Middle frontal gyrus (tissue), 1 donor: ENCODE results near the gene PGLYRP4.
"Not testable (repeated sequence)": the region's sequence is repeated elsewhere in the genome, so short reads cannot be mapped to it uniquely, and the experiment has no call there.

Source experiments
- DNase-seq: peaks from one replicate; pipeline ENCODE4 v3.0.0-alpha.2; 2015; ENCODE audit warnings: low spot score; ENCODE audit errors: extremely low spot score

Gene PGLYRP4

DNA sequence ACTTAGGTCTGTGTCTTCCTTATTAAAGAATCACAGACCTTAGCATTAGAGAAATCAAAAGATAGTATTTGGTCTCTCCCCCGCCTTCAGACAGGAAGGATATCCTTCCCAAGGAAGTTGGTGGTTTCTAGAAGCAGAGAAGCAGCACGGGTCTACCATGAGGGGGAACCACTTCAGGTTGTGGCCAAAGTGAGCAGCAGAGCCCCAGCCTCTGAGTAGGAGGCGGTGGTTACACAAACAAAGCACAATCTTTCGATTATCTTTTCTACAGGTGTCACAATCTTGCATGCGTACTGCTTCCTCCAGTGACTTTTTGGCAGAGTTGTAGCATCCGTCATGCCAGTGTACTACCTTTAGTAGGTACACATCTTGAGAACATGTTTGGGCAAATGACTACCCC, 8.8 kb downstream of the PGLYRP4 start:
- no peak for DNase-seq

DNA sequence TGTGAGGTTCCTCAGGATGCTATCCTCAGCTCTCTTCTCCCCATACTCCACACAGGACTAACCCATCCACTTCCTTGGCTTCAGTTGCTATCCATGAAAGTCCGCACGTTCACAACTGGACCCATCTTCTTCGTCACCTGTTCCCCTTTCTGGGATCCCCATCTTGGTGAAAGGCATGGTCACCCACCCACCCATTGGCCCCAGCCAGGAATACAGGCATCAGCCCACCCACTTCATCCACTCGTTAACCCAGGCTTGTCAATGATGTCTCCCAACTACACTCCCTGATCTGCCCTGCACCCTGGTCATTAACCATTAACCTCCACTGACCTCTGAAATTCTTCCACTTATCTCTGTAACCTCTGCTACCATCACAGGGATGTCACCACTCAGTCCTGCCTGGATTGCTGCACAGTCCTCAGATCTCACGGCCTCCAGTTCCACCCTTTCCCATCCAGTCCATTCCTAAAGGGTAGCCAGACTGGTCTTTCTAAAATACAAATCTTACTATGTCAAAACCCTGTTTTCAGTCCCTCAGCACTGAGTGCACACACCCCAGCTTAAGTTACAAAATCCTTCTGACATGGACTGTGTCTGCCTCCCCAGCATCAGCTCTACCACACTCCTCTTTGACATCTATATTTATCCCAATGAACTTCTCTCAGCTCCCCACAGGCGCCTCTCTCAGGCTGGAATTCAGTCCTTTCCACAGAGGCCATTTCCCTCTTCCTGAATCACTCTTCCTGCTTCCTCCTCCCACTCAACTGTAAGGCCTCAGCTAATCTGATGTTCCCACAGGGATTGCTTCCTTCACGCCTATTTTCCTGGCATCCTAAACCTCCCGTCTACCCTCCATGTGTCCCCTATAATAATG, 10.4 kb downstream of the PGLYRP4 start:
- DNase-seq, result no peak

DNA sequence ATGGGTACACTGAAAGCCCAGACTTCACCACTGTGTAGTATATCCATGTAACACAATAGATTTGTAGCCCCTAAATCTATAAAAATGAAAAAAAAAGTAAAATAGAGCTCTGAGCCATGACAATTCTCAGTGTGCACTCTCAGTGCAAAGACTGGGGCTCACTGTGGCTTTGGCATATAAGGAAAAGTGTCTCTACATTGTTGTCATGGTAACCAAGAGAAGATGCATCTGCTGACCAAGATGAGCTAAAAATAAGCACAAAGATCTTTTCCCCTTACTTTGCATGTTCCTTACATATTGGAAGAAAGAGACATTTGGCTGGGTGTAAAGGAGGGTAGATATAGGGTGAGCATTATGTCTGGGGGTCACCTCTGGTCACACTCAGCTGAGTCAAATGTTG, 12.0 kb downstream of the PGLYRP4 start:
- no peak for DNase-seq

DNA sequence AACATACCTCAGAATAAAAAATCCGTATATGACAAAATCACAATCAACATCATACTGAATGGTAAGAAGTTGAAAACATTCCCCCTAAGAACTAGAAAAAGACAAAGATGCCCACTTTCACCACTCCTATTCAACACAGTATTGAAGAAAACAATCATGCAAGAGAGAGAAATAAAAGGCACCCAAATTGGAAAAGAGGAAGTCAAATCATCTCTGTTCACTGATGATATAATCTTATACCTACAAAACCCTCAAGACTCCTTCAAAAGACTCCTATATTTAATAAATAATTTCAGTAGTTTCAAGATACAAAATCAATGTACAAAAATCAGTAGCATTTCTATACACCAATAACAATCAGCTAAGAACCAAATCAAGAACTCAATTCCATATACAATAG, 14.7 kb downstream of the PGLYRP4 start:
- DNase-seq, result no peak

DNA sequence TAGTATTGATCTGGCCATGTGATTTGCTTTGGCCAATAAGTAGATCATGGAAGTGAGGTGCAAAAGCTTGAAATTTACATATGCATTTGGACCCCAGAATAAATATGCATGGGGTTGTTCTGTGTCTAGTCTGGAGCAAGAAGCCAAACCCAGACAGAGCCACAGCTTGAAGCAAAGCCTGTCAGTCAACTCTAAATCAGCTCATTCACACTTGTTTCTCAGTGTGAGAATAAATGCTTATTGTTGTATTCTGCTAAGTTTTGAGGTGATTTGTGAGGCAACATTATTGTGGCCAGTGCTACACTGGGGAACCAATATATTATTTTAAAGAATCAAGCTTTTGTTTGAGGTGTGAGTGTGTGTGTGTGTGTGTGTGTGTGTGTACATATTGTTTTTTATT, 23.7 kb downstream of the PGLYRP4 start:
- no peak for DNase-seq

DNA sequence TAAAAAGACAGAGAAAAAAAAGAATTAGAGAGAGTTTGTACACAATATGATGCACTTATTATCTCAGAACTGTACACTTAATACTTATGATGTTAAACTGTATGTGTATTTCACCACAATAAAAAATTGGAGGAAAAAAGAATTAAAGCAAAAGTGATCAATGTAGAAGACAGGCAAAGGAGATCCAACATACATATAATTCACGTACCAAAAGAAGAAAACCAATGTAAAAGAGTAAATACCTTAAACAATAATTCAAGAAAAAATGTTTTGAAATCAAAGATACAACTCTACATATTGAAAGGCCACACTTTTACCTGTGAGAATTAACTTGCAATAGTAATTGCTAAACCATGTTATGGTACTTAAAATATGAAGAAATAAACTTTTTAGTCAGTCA, 26.1 kb downstream of the PGLYRP4 start:
- no peak for DNase-seq

DNA sequence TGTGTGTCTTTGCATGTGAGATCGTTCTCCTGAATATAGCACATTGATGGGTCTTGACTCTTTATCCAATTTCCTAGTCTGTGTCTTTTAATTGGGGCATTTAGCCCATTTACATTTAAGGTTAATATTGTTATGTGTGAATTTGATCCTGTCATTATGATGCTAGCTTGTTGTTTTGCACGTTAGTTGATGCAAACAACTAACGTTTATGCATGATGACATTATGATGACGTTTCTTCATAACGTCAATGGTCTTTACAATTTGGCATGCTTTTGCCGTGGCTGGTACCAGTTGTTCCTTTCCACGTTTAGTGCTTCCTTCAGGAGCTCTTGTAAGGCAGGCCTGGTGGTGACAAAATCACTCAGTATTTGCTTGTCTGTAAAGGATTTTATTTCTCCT, 30.5 kb downstream of the PGLYRP4 start:
- DNase-seq, result not testable (repeated sequence)

DNA sequence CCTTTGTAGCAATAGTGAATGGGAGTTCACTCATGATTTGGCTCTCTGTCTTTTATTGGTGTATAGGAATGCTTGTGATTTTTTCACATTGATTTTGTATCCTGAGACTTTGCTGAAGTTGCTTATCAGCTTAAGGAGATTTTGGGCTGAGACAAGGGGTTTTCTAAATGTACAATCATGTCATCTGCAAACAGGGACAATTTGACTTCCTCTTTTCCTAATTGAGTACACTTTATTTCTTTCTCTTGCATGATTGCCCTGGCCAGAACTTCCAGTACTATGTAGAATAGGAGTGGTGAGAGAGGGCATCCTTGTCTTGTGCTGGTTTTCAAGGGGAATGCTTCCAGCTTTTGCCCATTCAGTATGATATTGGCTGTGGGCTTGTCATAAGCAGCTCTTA, 32.6 kb downstream of the PGLYRP4 start:
- DNase-seq, result not testable (repeated sequence)

DNA sequence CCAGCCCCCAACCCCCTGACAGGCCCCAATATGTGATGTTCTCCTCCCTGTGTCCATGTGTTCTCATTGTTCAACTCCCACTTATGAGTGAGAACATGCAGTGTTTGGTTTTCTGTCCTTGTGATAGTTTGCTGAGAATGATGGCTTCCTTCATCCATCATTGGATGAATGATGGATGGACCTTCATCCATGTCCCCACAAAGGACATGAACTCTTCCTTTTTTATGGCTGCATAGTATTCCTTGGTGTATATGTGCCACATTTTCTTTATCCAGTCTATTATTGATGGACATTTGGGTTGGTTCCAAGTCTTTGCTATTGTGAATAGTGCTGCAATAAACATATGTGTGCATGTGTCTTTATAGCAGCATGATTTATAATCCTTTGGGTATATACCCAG, 34.3 kb downstream of the PGLYRP4 start:
- DNase-seq, result not testable (repeated sequence)

DNA sequence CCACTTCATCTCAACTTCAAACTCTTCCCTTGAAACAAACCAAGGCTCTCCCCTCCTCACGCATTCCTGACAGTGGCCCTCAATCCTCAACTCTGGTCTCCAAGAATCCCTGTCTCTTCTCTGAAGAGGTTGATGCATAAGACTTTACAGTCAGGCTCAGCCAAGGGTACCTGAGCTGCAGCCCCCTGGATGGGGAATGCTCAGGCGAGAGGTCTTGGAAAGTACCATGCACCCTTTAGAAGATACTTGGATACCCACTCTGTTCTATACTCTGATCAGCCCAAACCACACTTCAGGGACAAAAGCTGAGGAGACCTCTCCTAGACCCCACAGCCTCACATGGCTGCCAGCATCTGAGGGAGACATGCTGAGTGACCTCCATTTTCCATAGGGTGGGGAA, 35.4 kb downstream of the PGLYRP4 start:
- no peak for DNase-seq

DNA sequence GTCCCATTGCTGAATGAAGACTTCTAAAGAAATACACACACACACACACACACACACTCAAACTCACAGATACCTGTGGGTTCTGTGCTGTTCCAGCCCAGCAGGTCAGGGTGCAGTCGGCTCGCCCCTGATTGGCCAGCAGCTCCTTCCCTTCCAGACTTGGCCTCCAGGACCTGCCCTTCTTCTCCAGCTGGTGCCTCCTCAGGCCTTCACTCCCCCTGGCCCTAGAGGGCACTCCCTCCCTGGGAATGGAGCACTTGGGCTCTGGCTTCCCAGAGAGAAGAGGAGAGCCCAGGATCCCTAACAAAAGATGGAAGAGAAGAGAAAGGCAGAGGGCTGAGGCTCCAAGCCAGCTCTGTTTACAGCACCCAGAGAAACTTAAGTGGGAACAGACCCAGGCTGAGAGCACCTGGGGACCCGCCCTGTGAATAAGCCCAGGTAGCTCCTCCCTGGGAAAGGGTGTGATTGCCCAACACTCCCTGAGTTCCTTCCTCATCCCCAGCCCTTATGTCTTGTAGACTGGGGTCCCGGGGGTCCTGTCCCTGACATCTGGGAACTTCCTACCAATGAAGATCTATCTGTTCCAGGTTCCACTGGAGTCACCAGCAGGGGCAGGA, 36.0 kb downstream of the PGLYRP4 start, which contains the start of gene PGLYRP3:
TSS of gene PGLYRP3 (minus strand) at position 383 of the 617 bp plus-strand sequence. CDS start 2,287 bp downstream, outside the sequence.
- no peak for DNase-seq

DNA sequence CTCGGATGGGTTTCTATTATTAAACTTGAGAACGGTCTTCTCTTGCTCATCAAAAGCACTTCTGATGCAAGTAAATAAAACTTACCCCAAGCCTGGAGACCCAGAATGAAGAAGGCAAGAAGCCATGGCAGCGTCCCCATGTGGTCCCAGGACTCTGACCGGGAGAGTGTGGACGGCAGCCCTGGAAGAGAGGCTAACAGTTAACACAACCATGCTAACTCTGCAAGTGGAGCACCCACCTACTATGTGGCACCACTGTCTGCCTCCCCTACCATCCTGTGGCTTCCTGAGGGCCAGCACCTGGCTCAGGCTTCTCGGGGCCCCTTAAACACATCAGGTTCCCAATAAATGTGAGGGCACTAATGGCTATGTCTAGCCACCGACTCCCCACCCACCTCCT, 38.1 kb downstream of the PGLYRP4 start:
- DNase-seq, result no peak

DNA sequence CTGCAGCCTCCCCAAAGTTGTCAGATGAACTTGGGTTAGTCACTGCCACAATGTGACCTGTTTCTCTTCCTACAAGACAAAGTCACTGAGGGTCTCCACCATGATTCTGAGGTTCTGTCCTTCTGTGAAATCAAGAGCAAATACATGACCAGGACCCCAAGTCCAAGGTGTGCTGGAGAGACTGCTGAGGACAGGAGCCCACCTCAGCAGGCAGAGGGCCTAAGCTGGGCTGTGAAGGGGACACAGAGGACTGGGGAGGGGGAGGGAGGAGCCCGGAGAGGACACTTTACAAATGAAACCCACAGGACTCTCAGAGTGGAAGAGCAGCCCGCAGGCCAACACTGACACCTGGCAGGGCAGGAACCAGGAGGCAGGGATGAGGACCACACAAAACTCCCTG, 39.2 kb downstream of the PGLYRP4 start:
- no peak for DNase-seq

DNA sequence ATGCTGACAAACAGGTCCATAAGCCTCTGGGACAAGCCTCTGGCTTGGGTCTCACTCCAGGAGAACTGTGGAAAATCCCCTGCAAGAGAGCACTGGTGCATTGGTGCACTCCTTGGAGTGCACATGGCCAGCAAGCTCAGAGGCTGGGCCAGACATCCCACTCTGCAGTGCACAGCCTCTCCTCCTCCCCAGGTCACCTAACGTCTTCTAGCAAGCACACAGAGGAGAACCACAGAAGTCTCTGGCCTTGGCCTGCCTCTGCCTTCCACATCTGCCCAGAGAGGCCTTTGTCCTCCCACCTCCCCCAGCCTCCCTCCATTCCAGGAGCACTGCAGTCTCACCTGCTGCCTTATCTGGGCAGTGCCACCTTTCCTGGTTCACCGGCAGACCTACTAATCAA, 40.1 kb downstream of the PGLYRP4 start:
- DNase-seq, result no peak

DNA sequence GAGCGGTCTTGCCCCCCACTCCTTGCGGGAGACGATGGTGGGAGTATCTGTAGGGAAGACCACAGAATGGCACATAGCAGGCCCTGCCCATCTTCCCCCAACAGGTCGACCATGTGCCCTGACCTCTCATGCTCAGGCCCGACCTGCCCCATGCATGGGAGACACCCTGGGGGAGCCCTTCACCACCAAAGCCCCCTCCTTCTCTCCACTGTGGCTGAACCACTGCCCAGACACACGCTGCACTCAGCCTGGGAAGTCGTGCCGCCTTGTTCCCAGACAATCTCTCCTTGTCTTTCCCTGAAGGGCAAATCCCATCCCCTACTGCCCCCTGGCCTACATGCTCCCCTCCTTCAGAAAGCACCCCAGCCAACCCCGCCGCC, 41.4 kb downstream of the PGLYRP4 start:
- DNase-seq, result no peak

DNA sequence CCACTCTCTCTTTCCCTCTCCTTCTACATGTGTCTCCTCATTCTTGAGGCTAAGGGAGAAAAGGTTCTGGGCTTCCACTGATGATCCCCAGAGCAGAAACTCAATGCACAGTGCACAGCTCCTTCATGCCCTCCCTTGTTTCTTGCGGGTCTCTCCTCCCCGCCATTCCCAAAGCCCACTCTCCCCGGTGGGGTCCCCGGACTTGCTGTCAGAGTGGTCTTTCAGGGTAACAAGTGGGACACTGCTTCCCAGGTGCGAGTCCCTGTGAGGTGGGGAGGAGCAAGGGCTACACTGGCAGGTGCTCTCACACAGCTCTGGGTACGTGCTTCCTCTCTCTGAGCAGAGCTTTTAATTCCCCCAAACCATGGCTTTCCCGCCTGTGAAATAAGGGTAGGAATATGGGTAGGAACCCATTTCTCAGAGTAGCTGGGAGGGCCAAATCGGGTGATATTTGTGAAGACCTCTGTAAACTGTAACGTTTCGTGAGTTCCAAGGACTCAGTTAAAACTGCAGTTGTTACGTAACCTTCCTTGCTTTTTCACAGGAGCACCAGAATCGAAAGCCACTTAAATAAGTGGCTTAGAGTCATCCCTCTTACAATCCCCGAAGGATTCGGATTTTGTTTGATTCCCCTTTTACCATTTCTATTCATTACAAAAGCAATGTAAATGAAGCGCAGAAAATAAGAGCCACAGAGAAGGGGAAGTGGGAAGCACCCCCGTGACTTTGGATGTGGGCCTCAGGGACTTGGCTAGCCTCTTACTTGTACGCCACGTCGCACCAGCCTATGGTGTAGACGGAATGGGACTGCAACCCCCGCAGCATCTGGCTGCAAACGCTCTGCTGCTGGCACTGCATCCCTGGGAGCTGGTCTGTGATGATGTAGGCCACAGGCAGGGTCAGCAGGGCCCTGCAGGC, 42.1 kb downstream of the PGLYRP4 start:
- DNase-seq, result no peak

DNA sequence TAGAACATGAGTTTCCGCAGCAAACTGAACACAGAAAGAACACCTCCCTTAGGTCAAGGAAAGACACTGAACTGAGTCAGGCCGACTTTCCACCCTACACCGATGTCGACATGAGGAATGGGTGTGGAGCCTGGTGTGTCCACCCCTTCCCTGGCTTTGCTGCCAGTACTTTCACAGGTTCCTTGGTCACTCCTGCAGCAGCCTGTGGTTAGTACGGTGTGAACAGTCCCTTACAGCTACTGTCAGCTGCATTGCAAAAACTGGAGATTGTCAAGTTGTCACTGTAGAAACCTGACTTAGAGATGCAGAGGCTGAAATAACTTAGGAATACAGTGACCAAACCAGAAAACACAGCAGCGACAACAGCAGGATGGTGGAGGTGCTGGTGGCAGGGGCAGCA, 43.0 kb downstream of the PGLYRP4 start:
- no peak for DNase-seq

DNA sequence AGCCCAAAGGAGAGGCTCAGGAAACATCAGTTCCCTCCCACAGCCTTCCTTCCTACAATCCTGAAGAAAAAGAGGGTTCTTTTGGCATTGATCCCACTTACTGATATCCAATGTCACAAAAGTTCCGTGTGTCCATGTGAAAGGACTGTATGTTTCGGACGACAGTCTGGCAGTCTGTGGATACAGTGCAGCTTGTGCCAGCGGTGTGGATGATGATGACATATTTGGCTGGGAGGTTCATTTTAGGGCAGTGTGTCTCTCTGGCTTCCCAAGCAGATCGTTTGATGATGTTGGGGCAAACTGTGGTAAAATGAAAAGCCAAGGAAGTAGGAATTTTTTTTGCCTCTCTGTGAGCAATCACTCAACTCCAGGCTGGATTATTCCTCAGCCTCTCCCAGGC, 46.3 kb downstream of the PGLYRP4 start:
- DNase-seq, result no peak

DNA sequence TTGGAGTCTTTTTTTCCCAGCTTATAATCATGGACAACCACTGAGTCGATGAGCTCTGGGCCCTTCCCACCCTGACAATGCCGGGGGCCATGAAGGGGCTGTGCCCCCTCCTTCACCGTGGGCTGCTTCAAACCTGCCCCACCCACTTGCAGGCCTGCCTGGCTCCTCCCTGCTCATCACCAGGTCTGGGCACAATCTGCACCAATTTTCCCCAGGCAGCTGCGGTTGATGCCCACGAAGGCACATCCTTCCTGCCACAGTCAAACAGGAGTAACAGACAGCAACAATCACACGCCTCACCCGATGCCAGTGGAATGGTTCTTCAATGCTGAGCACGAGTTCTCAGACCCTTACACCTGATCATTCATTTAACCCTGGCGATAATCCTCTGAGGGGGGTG, 54.8 kb downstream of the PGLYRP4 start:
- no peak for DNase-seq

DNA sequence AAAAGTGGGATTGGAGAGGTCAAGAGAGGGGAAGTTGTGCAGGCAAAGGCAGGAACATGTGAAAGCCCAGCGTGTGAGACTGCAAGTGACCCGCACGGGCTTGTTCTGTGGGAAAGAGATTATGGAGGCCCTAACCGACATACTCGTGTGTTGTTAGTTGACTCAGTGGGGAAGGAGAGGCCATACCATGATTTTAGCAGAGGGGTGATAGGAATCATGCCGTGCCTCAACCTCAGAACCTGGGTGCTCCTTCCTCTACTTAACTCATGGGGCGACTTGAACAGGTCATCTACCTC, 55.2 kb downstream of the PGLYRP4 start:
- DNase-seq, result no peak

DNA sequence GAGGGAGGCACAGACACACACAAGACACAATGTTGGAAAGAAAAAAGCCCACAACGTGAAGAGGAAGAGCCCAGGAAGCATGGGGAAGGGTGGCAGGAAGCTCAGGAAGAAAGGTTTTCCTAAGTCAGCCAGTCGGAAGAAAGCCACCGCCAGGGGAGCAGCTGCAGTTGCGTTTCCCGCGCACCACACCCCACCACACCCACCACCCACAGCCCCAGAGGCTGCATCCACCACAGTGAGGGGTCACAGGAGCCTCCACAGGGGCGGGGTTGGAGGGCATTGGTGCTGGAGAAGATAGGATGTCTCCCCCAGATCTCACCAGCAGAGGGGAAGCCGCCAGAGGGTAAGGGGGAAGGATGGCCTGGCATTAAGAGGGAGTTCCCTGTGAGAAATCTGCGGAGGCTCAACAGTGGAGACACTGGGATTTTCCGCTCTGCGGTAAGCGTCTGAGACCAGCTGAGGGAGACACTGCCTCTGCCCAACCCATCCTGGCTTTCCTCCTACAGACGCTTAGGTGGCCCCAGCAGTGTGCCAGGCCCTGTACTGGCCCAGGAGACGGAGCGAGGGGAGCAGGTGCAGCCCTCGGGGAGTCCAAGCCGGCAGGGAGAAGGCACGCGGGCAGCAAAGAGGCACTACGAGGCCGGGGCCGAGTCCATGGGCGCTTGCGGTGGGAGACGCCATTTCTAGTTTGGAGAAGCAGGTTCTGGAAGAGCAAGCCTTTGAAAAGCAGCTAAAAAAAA, 55.7 kb downstream of the PGLYRP4 start:
- DNase-seq, result no peak
